Measurements from ENCODE around the gene MUC5AC. TPM values are rescaled to one million over a fixed set of nuclear protein-coding genes. Genes with fewer than 3 reads are reported as not detected.

Gene MUC5AC
- total and polyA plus RNA-seq, 4 donors = not detected

DNA sequence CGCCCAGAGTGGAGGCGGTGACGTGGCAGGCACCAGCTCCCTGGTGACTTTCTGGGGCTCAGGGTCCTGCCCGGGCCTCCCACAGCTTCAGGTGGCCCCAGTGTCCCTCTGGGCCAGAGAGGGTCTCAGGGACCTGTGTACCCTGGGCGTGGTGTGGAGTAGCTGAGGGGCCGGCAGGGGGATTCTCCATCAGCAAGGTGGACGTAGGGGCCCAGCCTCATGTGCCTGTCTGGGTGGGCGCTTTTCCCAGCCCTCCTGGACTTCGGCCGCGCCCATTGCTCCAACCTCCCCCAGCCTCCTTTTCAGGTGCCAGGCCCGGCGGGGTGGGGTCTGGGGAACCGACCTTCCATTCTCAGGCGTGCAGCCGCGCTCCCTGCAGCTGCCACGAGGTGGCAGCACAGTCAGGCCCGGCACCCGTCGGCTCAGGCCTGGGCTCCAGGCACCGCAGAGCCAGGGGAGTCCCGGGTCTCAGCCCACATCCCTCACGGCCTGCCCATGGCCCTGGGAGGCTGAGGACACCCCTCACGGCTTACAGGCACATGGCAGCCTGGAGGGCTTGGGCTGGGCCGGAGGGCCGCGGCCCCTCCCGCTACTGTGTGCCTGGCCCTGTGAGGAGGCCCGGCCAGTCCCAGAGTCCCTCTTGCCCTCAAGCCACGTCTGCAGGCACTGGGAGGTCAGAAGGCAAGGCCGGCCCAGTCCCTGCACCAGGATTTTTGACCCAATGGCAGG lies 45.2 kb downstream of the MUC5AC start:
- WGBS = 21% methylated on average over 32 of the region's 32 CpGs
- peaks cover 0 to 2% (median 0%) of the 10 kb centered on the region in 4 donors for H3K27me3 ChIP-seq (ENCODE audit: control insufficient read depth in 4 of 4, insufficient read depth in 4 of 4, low read length in 3 of 4)
- H3K27ac ChIP-seq (ENCODE audit: low read depth in 1 of 2, low read length in 2 of 2) = no peak overlapping the region
- H3K9me3 ChIP-seq (ENCODE audit: control insufficient read depth in 4 of 4, low read length in 3 of 4) = no peaks in the 10 kb centered on the region
- TF ChIP-seq YY1 (IDR thresholded peaks at IDR 0.05) (no peak), GABPA (IDR thresholded peaks at IDR 0.05 in 1 of 2, conservative IDR thresholded peaks at IDR 0.05 in 1 of 2) (no peak), RAD21 (IDR thresholded peaks at IDR 0.05) (peak; percentile 78 to 87)
- TF ChIP-seq, protein P1, sequence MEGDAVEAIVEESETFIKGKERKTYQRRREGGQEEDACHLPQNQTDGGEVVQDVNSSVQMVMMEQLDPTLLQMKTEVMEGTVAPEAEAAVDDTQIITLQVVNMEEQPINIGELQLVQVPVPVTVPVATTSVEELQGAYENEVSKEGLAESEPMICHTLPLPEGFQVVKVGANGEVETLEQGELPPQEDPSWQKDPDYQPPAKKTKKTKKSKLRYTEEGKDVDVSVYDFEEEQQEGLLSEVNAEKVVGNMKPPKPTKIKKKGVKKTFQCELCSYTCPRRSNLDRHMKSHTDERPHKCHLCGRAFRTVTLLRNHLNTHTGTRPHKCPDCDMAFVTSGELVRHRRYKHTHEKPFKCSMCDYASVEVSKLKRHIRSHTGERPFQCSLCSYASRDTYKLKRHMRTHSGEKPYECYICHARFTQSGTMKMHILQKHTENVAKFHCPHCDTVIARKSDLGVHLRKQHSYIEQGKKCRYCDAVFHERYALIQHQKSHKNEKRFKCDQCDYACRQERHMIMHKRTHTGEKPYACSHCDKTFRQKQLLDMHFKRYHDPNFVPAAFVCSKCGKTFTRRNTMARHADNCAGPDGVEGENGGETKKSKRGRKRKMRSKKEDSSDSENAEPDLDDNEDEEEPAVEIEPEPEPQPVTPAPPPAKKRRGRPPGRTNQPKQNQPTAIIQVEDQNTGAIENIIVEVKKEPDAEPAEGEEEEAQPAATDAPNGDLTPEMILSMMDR (IDR thresholded peaks at IDR 0.05; ENCODE audit: low read depth, low read length, missing input control) = peak; percentile 88
- peak; percentile 72 for DNase-seq (ENCODE audit: low spot score)
- H3K9ac ChIP-seq (ENCODE audit: low read depth in 1 of 2, low read length in 2 of 2) = no peak overlapping the region
- no peak overlapping the region for H3K4me3 ChIP-seq (ENCODE audit: low read depth in 1 of 3, low read length in 3 of 3)
- H3K36me3 ChIP-seq (ENCODE audit: control insufficient read depth in 4 of 4, insufficient read depth in 3 of 4, low read depth in 1 of 4, low read length in 3 of 4) = no peaks in the 10 kb centered on the region
- peaks cover 0 to 1% (median 0%) of the 10 kb centered on the region in 4 donors for H3K4me1 ChIP-seq (ENCODE audit: control insufficient read depth in 4 of 4, insufficient read depth in 4 of 4, low read length in 3 of 4)

DNA sequence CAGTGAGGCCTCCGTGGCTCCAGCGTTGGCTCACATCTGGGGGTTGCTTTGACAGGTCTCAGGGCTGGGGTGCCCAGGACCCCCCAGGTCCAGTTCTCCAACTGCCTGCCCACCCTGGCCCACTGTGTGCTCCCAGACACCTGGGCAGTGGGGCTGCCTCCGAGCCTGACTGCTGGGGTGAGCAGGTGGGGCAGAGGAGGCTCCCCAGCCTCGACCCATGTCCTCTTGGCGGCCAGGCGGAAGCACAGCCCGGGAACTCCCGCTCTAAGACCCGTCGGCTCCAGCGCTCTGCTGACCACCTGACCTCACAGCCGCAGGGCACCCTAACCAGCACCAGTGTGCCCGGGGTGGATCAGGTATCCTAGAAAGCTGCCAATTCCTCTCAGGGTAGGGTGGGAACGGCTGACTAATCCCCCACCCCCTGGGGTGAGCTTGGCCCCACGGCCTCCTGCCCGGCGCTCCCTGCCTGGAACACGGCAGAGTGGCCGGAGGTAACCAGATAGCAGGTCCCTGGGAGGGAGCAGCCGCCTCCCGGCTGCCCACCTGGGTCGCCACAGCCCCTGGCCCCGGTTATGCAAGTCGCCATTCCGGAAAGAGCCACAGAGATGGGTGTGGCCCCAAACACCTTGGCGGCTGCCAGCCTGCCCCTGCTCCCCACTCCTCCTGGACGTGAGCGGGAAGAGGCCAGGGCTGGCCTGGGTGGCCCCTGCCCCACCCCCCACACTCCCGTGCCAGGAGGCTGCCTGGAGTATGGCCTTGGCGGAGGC lies 45.9 kb downstream of the MUC5AC start:
- no peak for DNase-seq (ENCODE audit: low spot score)
- Histone ChIP-seq H3K27me3 (ENCODE audit: control insufficient read depth in 4 of 4, insufficient read depth in 4 of 4, low read length in 3 of 4) (no peaks in the 10 kb centered on the region), H3K27ac (ENCODE audit: low read depth in 1 of 2, low read length in 2 of 2) (no peak overlapping the region), H3K4me3 (ENCODE audit: low read depth in 1 of 3, low read length in 3 of 3) (no peak overlapping the region), H3K9me3 (ENCODE audit: control insufficient read depth in 4 of 4, low read length in 3 of 4) (no peaks in the 10 kb centered on the region), H3K4me1 (ENCODE audit: control insufficient read depth in 4 of 4, insufficient read depth in 4 of 4, low read length in 3 of 4) (peaks cover 0 to 1% (median 0%) of the 10 kb centered on the region in 4 donors), H3K36me3 (ENCODE audit: control insufficient read depth in 4 of 4, insufficient read depth in 3 of 4, low read depth in 1 of 4, low read length in 3 of 4) (no peaks in the 10 kb centered on the region), H3K9ac (ENCODE audit: low read depth in 1 of 2, low read length in 2 of 2) (no peak overlapping the region)
- 66% methylated on average over 30 of the region's 30 CpGs for WGBS
- TF ChIP-seq TAF1 (conservative IDR thresholded peaks at IDR 0.05) = no peak
- TF ChIP-seq, protein P2, sequence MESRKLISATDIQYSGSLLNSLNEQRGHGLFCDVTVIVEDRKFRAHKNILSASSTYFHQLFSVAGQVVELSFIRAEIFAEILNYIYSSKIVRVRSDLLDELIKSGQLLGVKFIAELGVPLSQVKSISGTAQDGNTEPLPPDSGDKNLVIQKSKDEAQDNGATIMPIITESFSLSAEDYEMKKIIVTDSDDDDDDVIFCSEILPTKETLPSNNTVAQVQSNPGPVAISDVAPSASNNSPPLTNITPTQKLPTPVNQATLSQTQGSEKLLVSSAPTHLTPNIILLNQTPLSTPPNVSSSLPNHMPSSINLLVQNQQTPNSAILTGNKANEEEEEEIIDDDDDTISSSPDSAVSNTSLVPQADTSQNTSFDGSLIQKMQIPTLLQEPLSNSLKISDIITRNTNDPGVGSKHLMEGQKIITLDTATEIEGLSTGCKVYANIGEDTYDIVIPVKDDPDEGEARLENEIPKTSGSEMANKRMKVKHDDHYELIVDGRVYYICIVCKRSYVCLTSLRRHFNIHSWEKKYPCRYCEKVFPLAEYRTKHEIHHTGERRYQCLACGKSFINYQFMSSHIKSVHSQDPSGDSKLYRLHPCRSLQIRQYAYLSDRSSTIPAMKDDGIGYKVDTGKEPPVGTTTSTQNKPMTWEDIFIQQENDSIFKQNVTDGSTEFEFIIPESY (IDR thresholded peaks at IDR 0.05) = no peak
- no peak for TF ChIP-seq EGR1 (IDR thresholded peaks at IDR 0.05; ENCODE audit: low read depth in 2 of 2)
- TF ChIP-seq NR2F2 (IDR thresholded peaks at IDR 0.05) = no peak
- no peak for TF ChIP-seq SP1 (IDR thresholded peaks at IDR 0.05)
- TF ChIP-seq HNF4A (conservative IDR thresholded peaks at IDR 0.05) = no peak
- TF ChIP-seq, protein P3, sequence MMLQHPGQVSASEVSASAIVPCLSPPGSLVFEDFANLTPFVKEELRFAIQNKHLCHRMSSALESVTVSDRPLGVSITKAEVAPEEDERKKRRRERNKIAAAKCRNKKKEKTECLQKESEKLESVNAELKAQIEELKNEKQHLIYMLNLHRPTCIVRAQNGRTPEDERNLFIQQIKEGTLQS (IDR thresholded peaks at IDR 0.05) = no peak
- no peak for TF ChIP-seq HNF4G (IDR thresholded peaks at IDR 0.05)
- TF ChIP-seq FOXA2 (IDR thresholded peaks at IDR 0.05) = no peak
- no peak for TF ChIP-seq GABPA (IDR thresholded peaks at IDR 0.05 in 1 of 2, conservative IDR thresholded peaks at IDR 0.05 in 1 of 2)
- TF ChIP-seq, protein P4, sequence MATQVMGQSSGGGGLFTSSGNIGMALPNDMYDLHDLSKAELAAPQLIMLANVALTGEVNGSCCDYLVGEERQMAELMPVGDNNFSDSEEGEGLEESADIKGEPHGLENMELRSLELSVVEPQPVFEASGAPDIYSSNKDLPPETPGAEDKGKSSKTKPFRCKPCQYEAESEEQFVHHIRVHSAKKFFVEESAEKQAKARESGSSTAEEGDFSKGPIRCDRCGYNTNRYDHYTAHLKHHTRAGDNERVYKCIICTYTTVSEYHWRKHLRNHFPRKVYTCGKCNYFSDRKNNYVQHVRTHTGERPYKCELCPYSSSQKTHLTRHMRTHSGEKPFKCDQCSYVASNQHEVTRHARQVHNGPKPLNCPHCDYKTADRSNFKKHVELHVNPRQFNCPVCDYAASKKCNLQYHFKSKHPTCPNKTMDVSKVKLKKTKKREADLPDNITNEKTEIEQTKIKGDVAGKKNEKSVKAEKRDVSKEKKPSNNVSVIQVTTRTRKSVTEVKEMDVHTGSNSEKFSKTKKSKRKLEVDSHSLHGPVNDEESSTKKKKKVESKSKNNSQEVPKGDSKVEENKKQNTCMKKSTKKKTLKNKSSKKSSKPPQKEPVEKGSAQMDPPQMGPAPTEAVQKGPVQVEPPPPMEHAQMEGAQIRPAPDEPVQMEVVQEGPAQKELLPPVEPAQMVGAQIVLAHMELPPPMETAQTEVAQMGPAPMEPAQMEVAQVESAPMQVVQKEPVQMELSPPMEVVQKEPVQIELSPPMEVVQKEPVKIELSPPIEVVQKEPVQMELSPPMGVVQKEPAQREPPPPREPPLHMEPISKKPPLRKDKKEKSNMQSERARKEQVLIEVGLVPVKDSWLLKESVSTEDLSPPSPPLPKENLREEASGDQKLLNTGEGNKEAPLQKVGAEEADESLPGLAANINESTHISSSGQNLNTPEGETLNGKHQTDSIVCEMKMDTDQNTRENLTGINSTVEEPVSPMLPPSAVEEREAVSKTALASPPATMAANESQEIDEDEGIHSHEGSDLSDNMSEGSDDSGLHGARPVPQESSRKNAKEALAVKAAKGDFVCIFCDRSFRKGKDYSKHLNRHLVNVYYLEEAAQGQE (IDR thresholded peaks at IDR 0.05) = no peak
- no peak for TF ChIP-seq JUND (IDR thresholded peaks at IDR 0.05)
- TF ChIP-seq, protein P1 (IDR thresholded peaks at IDR 0.05; ENCODE audit: low read depth, low read length, missing input control) = no peak
- no peak for TF ChIP-seq YY1 (IDR thresholded peaks at IDR 0.05)
- no peak for TF ChIP-seq RXRA (IDR thresholded peaks at IDR 0.05)
- TF ChIP-seq FOXA1 (IDR thresholded peaks at IDR 0.05) = no peak
- TF ChIP-seq, protein P5, sequence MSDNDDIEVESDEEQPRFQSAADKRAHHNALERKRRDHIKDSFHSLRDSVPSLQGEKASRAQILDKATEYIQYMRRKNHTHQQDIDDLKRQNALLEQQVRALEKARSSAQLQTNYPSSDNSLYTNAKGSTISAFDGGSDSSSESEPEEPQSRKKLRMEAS (IDR thresholded peaks at IDR 0.05) = no peak
